Hepatocyte (in vitro differentiated cells): ENCODE measurements around the gene ARRB2. TPM values are rescaled to one million over a fixed set of nuclear protein-coding genes. Genes with fewer than 3 reads are reported as not detected.

Experiments
- DNase-seq: peaks from one replicate; pipeline ENCODE4 v3.0.0-alpha.2; 2016; ENCODE audit warnings: low spot score
- H2AFZ ChIP-seq: fragments of 200-600 bp; sonication (generic); 2 replicates; pipeline ENCODE4 v1.6.0; 2016; ENCODE audit warnings: antibody characterized with exemption, mild to moderate bottlenecking
- H3K27ac ChIP-seq: fragments of 200-600 bp; sonication (generic); 2 replicates; pipeline ENCODE4 v1.5.1; 2016; ENCODE audit warnings: mild to moderate bottlenecking
- H3K27me3 ChIP-seq: fragments of 200-600 bp; sonication (generic); 2 replicates; pipeline ENCODE4 v1.6.1; 2016
- H3K36me3 ChIP-seq: fragments of 200-600 bp; sonication (generic); replicated peaks from 2 replicates; pipeline ENCODE4 v1.5.1; 2016; ENCODE audit warnings: low read depth; ENCODE audit not compliant: insufficient read depth
- H3K4me1 ChIP-seq: fragments of 200-600 bp; sonication (generic); 2 replicates; pipeline ENCODE4 v1.5.1; 2016; ENCODE audit warnings: mild to moderate bottlenecking, moderate library complexity; ENCODE audit not compliant: insufficient read depth
- H3K4me2 ChIP-seq: fragments of 200-600 bp; sonication (generic); 2 replicates; pipeline ENCODE4 v1.6.0; 2016
- H3K4me3 ChIP-seq: fragments of 200-600 bp; sonication (generic); 2 replicates; pipeline ENCODE4 v1.5.1; 2016; ENCODE audit warnings: mild to moderate bottlenecking
- H3K79me2 ChIP-seq: fragments of 200-600 bp; sonication (generic); 2 replicates; pipeline ENCODE4 v1.6.0; 2017; ENCODE audit warnings: mild to moderate bottlenecking
- H3K9me2 ChIP-seq: fragments of 200-600 bp; sonication (generic); replicated peaks from 2 replicates; pipeline ENCODE4 v1.6.0; 2017; ENCODE audit warnings: mild to moderate bottlenecking; ENCODE audit not compliant: insufficient read depth
- H3K9me3 ChIP-seq: fragments of 200-600 bp; sonication (generic); 2 replicates; pipeline ENCODE4 v1.5.1; 2016; ENCODE audit warnings: low read depth, mild to moderate bottlenecking
- H4K20me1 ChIP-seq: fragments of 200-600 bp; sonication (generic); 2 replicates; pipeline ENCODE4 v1.6.0; 2016; ENCODE audit warnings: mild to moderate bottlenecking; ENCODE audit not compliant: insufficient read depth, poor library complexity, severe bottlenecking
- EZH2 ChIP-seq: fragments of 200-600 bp; sonication (generic); IDR thresholded peaks from 2 replicates; pipeline ENCODE4 v1.6.1; 2016; ENCODE audit warnings: antibody characterized with exemption, mild to moderate bottlenecking, borderline replicate concordance
- EZH2phosphoT487 ChIP-seq: fragments of 200-600 bp; sonication (generic); IDR thresholded peaks from one replicate; pipeline ENCODE4 v1.6.1; 2018; ENCODE audit warnings: antibody characterized with exemption, mild to moderate bottlenecking, low read depth, moderate library complexity; ENCODE audit not compliant: unreplicated experiment, severe bottlenecking
- WGBS: methylation state at CpG from one replicate; pipeline ENCODE4 v1.1.6; 2016; ENCODE audit warnings: low lambda C conversion rate; ENCODE audit errors: missing lambda C conversion rate; 5-methylcytosine and 5-hydroxymethylcytosine counted together
- polyA plus RNA-seq: library from polyadenylated mRNA; unstranded; fragments of >200 nt; fragmentation: Nextera tagmentation; extraction: Ambion mirVana; gene quantifications from 2 replicates; pipeline ENCODE4 v1.2.1, GENCODE V29; 2016
- total RNA-seq: library from RNA; depleted of rRNA; stranded (reverse); fragments of >200 nt; gene quantifications from 2 replicates; pipeline ENCODE4 v1.2.3, GENCODE V29; 2014
- TF ChIP-seq, protein P1 (sequence below): fragments of 200-600 bp; sonication (generic); IDR thresholded peaks from 2 replicates; pipeline ENCODE4 v1.5.1; 2016; ENCODE audit warnings: antibody characterized with exemption, mild to moderate bottlenecking; ENCODE audit not compliant: poor library complexity

ARRB2 gene
- total and polyA plus RNA-seq, 2 experiments from 2014 or later, result 15.3 to 20.0 TPM

DNA sequence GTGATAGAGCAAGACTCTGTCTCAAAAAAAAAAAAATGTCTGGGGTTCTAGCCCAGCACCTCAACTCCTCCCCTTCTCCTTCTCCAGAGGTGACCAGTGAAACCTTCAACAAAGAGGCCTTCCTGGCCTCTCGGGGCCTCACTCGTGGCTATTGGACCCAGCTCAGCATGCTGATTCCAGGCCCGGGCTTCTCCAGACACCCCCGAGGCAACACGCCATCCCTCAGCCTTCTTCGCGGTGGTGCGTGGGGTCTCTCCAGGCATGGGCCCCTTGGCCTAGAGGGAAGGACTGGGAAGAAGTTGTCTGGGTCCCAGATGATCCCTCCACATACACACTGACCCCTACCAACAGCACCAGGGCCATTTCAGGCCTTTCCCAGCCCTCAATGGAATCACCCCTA, 32.8 kb downstream of the ARRB2 start:
- TF ChIP-seq, protein P1, sequence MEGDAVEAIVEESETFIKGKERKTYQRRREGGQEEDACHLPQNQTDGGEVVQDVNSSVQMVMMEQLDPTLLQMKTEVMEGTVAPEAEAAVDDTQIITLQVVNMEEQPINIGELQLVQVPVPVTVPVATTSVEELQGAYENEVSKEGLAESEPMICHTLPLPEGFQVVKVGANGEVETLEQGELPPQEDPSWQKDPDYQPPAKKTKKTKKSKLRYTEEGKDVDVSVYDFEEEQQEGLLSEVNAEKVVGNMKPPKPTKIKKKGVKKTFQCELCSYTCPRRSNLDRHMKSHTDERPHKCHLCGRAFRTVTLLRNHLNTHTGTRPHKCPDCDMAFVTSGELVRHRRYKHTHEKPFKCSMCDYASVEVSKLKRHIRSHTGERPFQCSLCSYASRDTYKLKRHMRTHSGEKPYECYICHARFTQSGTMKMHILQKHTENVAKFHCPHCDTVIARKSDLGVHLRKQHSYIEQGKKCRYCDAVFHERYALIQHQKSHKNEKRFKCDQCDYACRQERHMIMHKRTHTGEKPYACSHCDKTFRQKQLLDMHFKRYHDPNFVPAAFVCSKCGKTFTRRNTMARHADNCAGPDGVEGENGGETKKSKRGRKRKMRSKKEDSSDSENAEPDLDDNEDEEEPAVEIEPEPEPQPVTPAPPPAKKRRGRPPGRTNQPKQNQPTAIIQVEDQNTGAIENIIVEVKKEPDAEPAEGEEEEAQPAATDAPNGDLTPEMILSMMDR, result no peak
- TF ChIP-seq EZH2phosphoT487 (no peak), EZH2 (no peak)
- no peak for DNase-seq
- no peaks in the 10 kb centered on the region for H3K79me2 ChIP-seq
- H3K36me3 ChIP-seq, result no peaks in the 10 kb centered on the region
- H2AFZ ChIP-seq, result no peak overlapping the region
- no peaks in the 10 kb centered on the region for H3K9me2 ChIP-seq
- peaks cover 14% of the 10 kb centered on the region for H3K4me1 ChIP-seq
- no peak overlapping the region for H3K27ac ChIP-seq
- WGBS, result 94% methylated on average over 8 of the region's 8 CpGs
- peaks cover 23% of the 10 kb centered on the region for H3K27me3 ChIP-seq
- no peak overlapping the region for H3K4me3 ChIP-seq
- no peak overlapping the region for H3K4me2 ChIP-seq
- no peaks in the 10 kb centered on the region for H3K9me3 ChIP-seq
- H4K20me1 ChIP-seq, result no peaks in the 10 kb centered on the region

DNA sequence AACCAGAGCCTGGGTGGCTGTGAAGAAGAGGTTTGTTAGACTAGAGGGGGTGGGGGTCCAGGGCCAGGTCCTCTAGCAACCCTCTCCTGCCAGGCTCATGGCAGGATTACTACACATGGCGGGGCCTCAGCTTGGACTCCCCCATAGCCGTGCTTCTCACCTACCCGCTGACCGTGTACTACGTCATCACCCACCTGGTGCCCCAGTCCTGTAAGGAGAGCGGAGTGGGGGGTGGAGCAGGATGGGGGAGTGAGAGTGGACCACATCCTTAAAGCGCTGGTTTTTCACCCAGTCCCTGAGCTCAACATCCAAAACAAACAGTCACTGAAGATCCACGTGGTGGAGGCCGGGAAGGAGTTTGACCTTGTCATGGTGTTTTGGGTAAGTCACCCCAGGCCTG, 33.5 kb downstream of the ARRB2 start:
- H3K9me2 ChIP-seq, result no peaks in the 10 kb centered on the region
- H3K27me3 ChIP-seq, result peaks cover 28% of the 10 kb centered on the region
- 91% methylated on average over 9 of the region's 9 CpGs for WGBS
- peaks cover 12% of the 10 kb centered on the region for H3K4me1 ChIP-seq
- no peaks in the 10 kb centered on the region for H3K36me3 ChIP-seq
- TF ChIP-seq, protein P1, result no peak
- TF ChIP-seq EZH2, result no peak
- TF ChIP-seq EZH2phosphoT487, result no peak
- no peak overlapping the region for H3K4me2 ChIP-seq
- H4K20me1 ChIP-seq, result no peaks in the 10 kb centered on the region
- H2AFZ ChIP-seq, result no peak overlapping the region
- DNase-seq, result no peak
- no peak overlapping the region for H3K4me3 ChIP-seq
- no peaks in the 10 kb centered on the region for H3K9me3 ChIP-seq
- no peak overlapping the region for H3K27ac ChIP-seq
- H3K79me2 ChIP-seq, result no peaks in the 10 kb centered on the region

- H3K36me3 ChIP-seq, result no peaks in the 10 kb centered on the region
- WGBS, result 9% methylated on average over 31 of the region's 51 CpGs
- no peaks in the 10 kb centered on the region for H3K9me3 ChIP-seq
- no peak for TF ChIP-seq EZH2
- TF ChIP-seq EZH2phosphoT487, result no peak
- TF ChIP-seq, protein P1, result no peak
- no peaks in the 10 kb centered on the region for H3K9me2 ChIP-seq
- H3K4me3 ChIP-seq, result no peak overlapping the region
- H3K4me1 ChIP-seq, result peaks cover 12% of the 10 kb centered on the region
- DNase-seq, result peak; percentile 51
- H3K4me2 ChIP-seq, result peak overlapping the region; percentile 77
- H3K27me3 ChIP-seq, result peaks cover 27% of the 10 kb centered on the region
- peak overlapping the region; percentile 49 for H2AFZ ChIP-seq
- no peaks in the 10 kb centered on the region for H3K79me2 ChIP-seq
- no peak overlapping the region for H3K27ac ChIP-seq
- H4K20me1 ChIP-seq, result no peaks in the 10 kb centered on the region
These were observed 34.9 kb downstream of the ARRB2 start for GRCh38 chr17:4744999-4745969.
